ENCODE data around the gene MAPKAPK3. TPM values are rescaled to one million over a fixed set of nuclear protein-coding genes. Genes with fewer than 3 reads are reported as not detected.

Gene MAPKAPK3
- total RNA-seq, 4 donors from 2014 or later = 66.1 to 147 (median 97.5) TPM

- TF ChIP-seq POLR2A (IDR thresholded peaks at IDR 0.05) (peak in 1 of 2 donors; percentile 13), CTCF (IDR thresholded peaks at IDR 0.05) (no peak)
- intact Hi-C loops (cut with DNase I) = no loop called here
- Histone ChIP-seq H3K4me1 (peaks cover 24 to 53% of the 10 kb centered on the region in 2 donors), H3K4me3 (replicated peaks in 1 of 3) (no peak overlapping the region), H3K27ac (peak overlapping the region; percentile 20 to 50 (median 44)), H3K9me3 (no peaks in the 10 kb centered on the region), H3K36me3 (no peaks in the 10 kb centered on the region), H3K27me3 (no peaks in the 10 kb centered on the region)
- 33 to 49% methylated on average over 2 of the region's 2 CpGs for WGBS, 2 donors
- DNase-seq = peak in 1 of 2 donors; percentile 32
Measured at GRCh38 chr3:50594253-50594785, 22.6 kb upstream of the MAPKAPK3 start.

GRCh38 chr3:50599115-50599715 lies 17.7 kb upstream of the MAPKAPK3 start:
- no peaks in the 10 kb centered on the region for H3K27me3 ChIP-seq
- DNase-seq = no peak
- WGBS, 2 donors = 79 to 87% methylated on average over 5 to 6 of the region's 6 CpGs
- H3K4me3 ChIP-seq (replicated peaks in 1 of 3) = no peak overlapping the region
- TF ChIP-seq POLR2A (IDR thresholded peaks at IDR 0.05) = no peak
- H3K27ac ChIP-seq = peak overlapping the region; percentile 91 to 100 (median 100)
- H3K4me1 ChIP-seq = peaks cover 48 to 66% of the 10 kb centered on the region in 2 donors
- H3K9me3 ChIP-seq = no peaks in the 10 kb centered on the region
- H3K36me3 ChIP-seq = no peaks in the 10 kb centered on the region
- intact Hi-C loops (cut with DNase I) = no loop called here

DNA sequence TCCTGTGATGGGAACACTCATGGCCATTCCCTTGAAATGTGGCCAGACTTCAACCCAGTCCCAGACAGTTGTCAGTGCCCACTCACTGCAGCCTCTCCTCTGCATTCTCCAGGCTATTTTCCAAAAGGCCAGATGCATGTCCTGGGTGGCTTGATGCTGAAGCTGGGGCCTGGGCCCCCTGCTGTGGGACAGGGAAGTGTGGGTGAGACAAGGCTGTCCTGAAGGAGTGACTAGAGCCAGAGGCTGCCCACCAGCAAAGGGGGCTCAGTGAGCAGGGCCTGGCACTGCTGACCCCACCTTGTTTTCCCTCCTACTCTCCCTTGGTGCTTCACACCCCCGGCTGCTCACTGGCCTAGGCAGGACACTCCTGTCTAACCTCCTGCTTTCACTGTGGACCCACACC lies 17.2 kb upstream of the MAPKAPK3 start:
- intact Hi-C loops (cut with DNase I) = no loop called here
- Histone ChIP-seq H3K27me3 (no peaks in the 10 kb centered on the region), H3K9me3 (no peaks in the 10 kb centered on the region), H3K4me3 (replicated peaks in 1 of 3) (no peak overlapping the region), H3K4me1 (peaks cover 54 to 68% of the 10 kb centered on the region in 2 donors), H3K36me3 (no peaks in the 10 kb centered on the region), H3K27ac (peak overlapping the region; percentile 91 to 100 (median 100))
- 65 to 86% methylated on average over 1 of the region's 1 CpG for WGBS, 2 donors
- DNase-seq = peak; percentile 29 to 37
- TF ChIP-seq CTCF (IDR thresholded peaks at IDR 0.05) (no peak), POLR2A (IDR thresholded peaks at IDR 0.05) (no peak)

DNA sequence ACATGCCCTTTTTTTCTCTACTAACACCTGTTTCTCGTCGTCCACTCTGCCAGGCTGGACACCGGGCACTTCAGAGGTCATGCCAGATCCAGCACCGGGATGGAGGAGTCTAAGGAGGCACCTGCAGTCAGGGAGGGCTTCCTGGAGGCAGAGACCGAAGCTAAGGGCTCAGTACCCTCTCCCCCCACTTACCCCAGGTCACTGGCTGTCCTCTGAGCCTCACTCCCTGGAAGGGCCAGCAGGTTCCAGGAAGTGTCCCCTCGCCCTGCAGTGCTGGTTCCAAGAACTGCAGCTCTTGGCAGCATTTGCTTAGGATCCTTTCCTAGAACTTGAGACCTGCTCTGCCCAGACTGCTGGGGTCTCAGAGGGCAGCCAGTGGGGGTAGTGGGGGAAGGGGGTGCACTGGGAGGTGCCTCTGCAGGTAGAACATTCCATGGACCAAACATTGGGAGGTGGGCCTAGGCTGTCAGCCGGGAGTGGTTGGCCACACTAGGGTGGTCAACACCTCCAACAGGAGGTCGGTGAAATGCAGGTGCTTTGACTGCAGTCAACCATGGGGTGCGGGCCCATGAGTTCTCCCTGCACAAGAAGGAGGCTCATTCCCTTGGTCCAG lies 16.7 kb upstream of the MAPKAPK3 start:
- intact Hi-C loops (cut with DNase I) = no loop called here
- H3K4me3 ChIP-seq (replicated peaks in 1 of 3) = no peak overlapping the region
- WGBS, 2 donors = 64 to 73% methylated on average over 6 to 9 of the region's 9 CpGs
- no peak for DNase-seq
- H3K9me3 ChIP-seq = no peaks in the 10 kb centered on the region
- peak overlapping the region; percentile 91 to 100 (median 100) for H3K27ac ChIP-seq
- H3K36me3 ChIP-seq = no peaks in the 10 kb centered on the region
- TF ChIP-seq POLR2A (IDR thresholded peaks at IDR 0.05) (no peak), CTCF (IDR thresholded peaks at IDR 0.05) (no peak)
- peaks cover 59 to 73% of the 10 kb centered on the region in 2 donors for H3K4me1 ChIP-seq
- no peaks in the 10 kb centered on the region for H3K27me3 ChIP-seq

- H3K9me3 ChIP-seq = no peaks in the 10 kb centered on the region
- TF ChIP-seq POLR2A (IDR thresholded peaks at IDR 0.05) (peak in 1 of 2 donors; percentile 68), CTCF (IDR thresholded peaks at IDR 0.05) (no peak)
- H3K27me3 ChIP-seq = no peaks in the 10 kb centered on the region
- H3K4me1 ChIP-seq = peaks cover 66 to 81% of the 10 kb centered on the region in 2 donors
- H3K36me3 ChIP-seq = no peaks in the 10 kb centered on the region
- no peak overlapping the region for H3K4me3 ChIP-seq (replicated peaks in 1 of 3)
- H3K27ac ChIP-seq = peak overlapping the region; percentile 91 to 100 (median 100)
- peak; percentile 98 to 99 for DNase-seq
- intact Hi-C loops (cut with DNase I) = no loop called here
- WGBS, 2 donors = 1 to 2% methylated on average over 7 to 12 of the region's 14 CpGs
Measured at GRCh38 chr3:50600841-50601591, 15.9 kb upstream of the MAPKAPK3 start.
